K562 (cell line): ENCODE data around the gene RECK. TPM values are rescaled to one million over a fixed set of nuclear protein-coding genes. Genes with fewer than 3 reads are reported as not detected.

Source experiments
- ATAC-seq: fragments of 200-7000 bp; cut with Tn5 transposase; 3 replicates; pipeline ENCODE4 v1.9.1; 2020; ENCODE audit warnings: moderate library complexity
- BruUV-seq: library from RNA; stranded (reverse); fragments of 400-500 nt; replicated peaks from 2 replicates; lab custom pipeline; 2021; lab: Mats Ljungman, UMichigan
- CTCF ChIA-PET: fragments of 300-600 bp; formaldehyde crosslinking; extraction: SDS; loops from one replicate; lab custom pipeline; 2021; ENCODE audit warnings: low intra/inter-chr PET ratio; lab: Yijun Ruan, JAX
- POLR2A ChIA-PET: fragments of 300-600, 350-650 bp; sonication (Branson Sonifier 250); formaldehyde crosslinking; extraction: SDS; loops from one replicate; lab custom pipeline; 2021; ENCODE audit warnings: antibody characterized with exemption, inconsistent platforms; lab: Yijun Ruan, JAX
- DNase-seq, 4 experiments: peaks; one replicate each; pipeline versions ENCODE4 v3.0.0 to v3.0.0-alpha.2; 2011 to 2018; ENCODE audit warnings: low spot score in 3 of 4, mixed read lengths in 3 of 4; ENCODE audit errors: extremely low read depth in 1 of 4
- FAIRE-seq: peaks from 2 replicates; lab custom pipeline; 2011; peaks lifted over from hg19 to GRCh38; lab: Jason Lieb, UNC
- H2AFZ ChIP-seq: 2 replicates; pipeline ENCODE4 v1.6.0; 2011; ENCODE audit warnings: low read depth, low read length, control low read depth, inconsistent platforms
- H3K27ac ChIP-seq: fragments of 200-600 bp; 3 replicates; pipeline ENCODE4 v1.8.0; 2011; ENCODE audit warnings: low read depth, mild to moderate bottlenecking, control low read depth, inconsistent platforms, low read length, moderate library complexity, mixed read lengths; ENCODE audit errors: extremely low read depth
- H3K27me3 ChIP-seq, 2 experiments: fragments of 300-600 bp in 1 of 2; 2 replicates in 1 of 2; 3 replicates in 1 of 2; pipeline versions ENCODE4 v1.6.0 to v1.8.0; 2011; ENCODE audit warnings: inconsistent platforms in 2 of 2, low read length in 2 of 2, mild to moderate bottlenecking in 1 of 2, mixed read lengths in 1 of 2, moderate library complexity in 1 of 2; ENCODE audit not compliant: control insufficient read depth in 2 of 2, insufficient read depth in 2 of 2
- H3K36me3 ChIP-seq: fragments of 300-600 bp; 3 replicates; pipeline ENCODE4 v1.8.0; 2011; ENCODE audit warnings: mild to moderate bottlenecking, low read length, inconsistent platforms; ENCODE audit not compliant: control insufficient read depth, insufficient read depth
- H3K4me1 ChIP-seq, 2 experiments: fragments of 200-600 bp in 1 of 2; replicated peaks in 1 of 2; 2 replicates in 1 of 2; 3 replicates in 1 of 2; pipeline versions ENCODE4 v1.5.1 to v1.8.0; 2011; ENCODE audit warnings: inconsistent platforms in 2 of 2, low read length in 2 of 2, mild to moderate bottlenecking in 1 of 2, mixed read lengths in 1 of 2, moderate library complexity in 1 of 2; ENCODE audit not compliant: control insufficient read depth in 2 of 2, insufficient read depth in 2 of 2
- H3K4me2 ChIP-seq: 2 replicates; pipeline ENCODE4 v1.6.1; 2011; ENCODE audit warnings: low read length, control low read depth, inconsistent platforms, mixed read lengths; ENCODE audit not compliant: insufficient read depth
- H3K4me3 ChIP-seq: fragments of 200-600 bp; sonication (generic), shearing (Covaris generic); 2 replicates; pipeline ENCODE4 v1.5.1; 2016; ENCODE audit warnings: control low read depth, inconsistent platforms
- H3K79me2 ChIP-seq: fragments of 200-600 bp; 3 replicates; pipeline ENCODE4 v1.8.0; 2011; ENCODE audit warnings: low read length, inconsistent platforms; ENCODE audit not compliant: control insufficient read depth, insufficient read depth
- H3K9ac ChIP-seq, 2 experiments: 2 replicates each; pipeline versions ENCODE4 v1.6.0 to v1.6.1; 2011; ENCODE audit warnings: low read depth in 2 of 2, low read length in 2 of 2, control low read depth in 1 of 2, inconsistent platforms in 1 of 2, mild to moderate bottlenecking in 1 of 2, mixed read lengths in 1 of 2; ENCODE audit not compliant: insufficient read depth in 1 of 2
- H3K9me1 ChIP-seq: one replicate; pipeline ENCODE4 v1.6.0; 2011; ENCODE audit warnings: inconsistent platforms, mild to moderate bottlenecking, low read length, moderate library complexity; ENCODE audit not compliant: control insufficient read depth, insufficient read depth
- H3K9me3 ChIP-seq: replicated peaks from 2 replicates; pipeline ENCODE4 v1.5.1; 2011; ENCODE audit warnings: low read depth, low read length, inconsistent platforms; ENCODE audit not compliant: control insufficient read depth, insufficient read depth
- H4K20me1 ChIP-seq: replicated peaks from 2 replicates; pipeline ENCODE4 v1.6.1; 2011; ENCODE audit warnings: low read length, inconsistent platforms, mixed read lengths; ENCODE audit not compliant: control insufficient read depth, insufficient read depth
- ASH1L ChIP-seq: fragments of 450-650 bp; IDR thresholded peaks from 2 replicates; pipeline ENCODE4 v1.6.1; 2018; ENCODE audit warnings: borderline replicate concordance, mild to moderate bottlenecking, low read depth; ENCODE audit not compliant: partially characterized antibody
- HNRNPLL ChIP-seq: fragments of 200-400 bp; formaldehyde crosslinking; IDR thresholded peaks from 2 replicates; pipeline ENCODE4 v1.6.1; 2017; ENCODE audit warnings: low read length, low read depth, mild to moderate bottlenecking; ENCODE audit not compliant: poor library complexity, severe bottlenecking
- L3MBTL2 ChIP-seq: fragments of 450-650 bp; IDR thresholded peaks from 2 replicates; pipeline ENCODE4 v1.6.1; 2016; ENCODE audit warnings: mild to moderate bottlenecking, moderate library complexity
- YBX1 ChIP-seq: fragments of 450-650 bp; IDR thresholded peaks from 2 replicates; pipeline ENCODE4 v1.7.1; 2016; ENCODE audit warnings: mild to moderate bottlenecking
- WGBS: fragments of 100-300 bp; shearing (Covaris generic); methylation state at CpG from one replicate; pipeline ENCODE4 v1.1.6; 2016; ENCODE audit warnings: low coverage, mixed read lengths; ENCODE audit not compliant: insufficient coverage; ENCODE audit errors: missing lambda C conversion rate; 5-methylcytosine and 5-hydroxymethylcytosine counted together
- in situ Hi-C: fragments of 300-500 bp; cut with MboI; formaldehyde crosslinking; loops from 4 replicates; pipeline ENCODE4 v1.15.0; 2018; ENCODE audit warnings: inconsistent platforms, mixed read lengths
- intact Hi-C: fragments of 100-400 bp; cut with micrococcal nuclease; formaldehyde crosslinking; loops from 2 replicates; pipeline ENCODE4 v1.14.2; 2022
- polyA plus RNA-seq, 8 experiments: library from polyadenylated mRNA; depleted of rRNA in 4 of 8; stranded (reverse) in 5 of 8; unstranded in 3 of 8; fragments of >200 nt; fragmentation: Nextera tagmentation in 2 of 8; fragmentation: Illumina TruSeq in 1 of 8; extraction: Ambion mirVana in 2 of 8; extraction: Trizol in 1 of 8; gene quantifications; 2 replicates each; pipeline versions ENCODE4 v1.2.1 to v1.2.3, GENCODE V29; 2011 to 2014; ENCODE audit warnings: inconsistent platforms in 1 of 8, missing spikeins in 1 of 8
- total RNA-seq, 7 experiments: library from RNA; depleted of rRNA in 6 of 7; stranded (reverse); fragments of >200 nt in 6 of 7; fragmentation: Illumina TruSeq in 2 of 7; extraction: Trizol in 2 of 7; gene quantifications; 2 replicates each; pipeline versions ENCODE4 v1.2.1 to v1.2.3, GENCODE V29; 2011 to 2021; ENCODE audit warnings: low replicate concordance in 1 of 7
- TF ChIP-seq, protein P1 (sequence below): fragments of 450-650 bp; IDR thresholded peaks from 2 replicates; pipeline ENCODE4 v1.7.1; 2018; ENCODE audit warnings: mild to moderate bottlenecking, low read depth; ENCODE audit not compliant: partially characterized antibody
- TF ChIP-seq, protein P2 (sequence below), 2 experiments: fragments of 450-650 bp; formaldehyde crosslinking in 1 of 2; IDR thresholded peaks; 2 replicates each; pipeline versions ENCODE4 v1.4.0 to v1.6.1; 2014 to 2020; ENCODE audit warnings: mild to moderate bottlenecking in 2 of 2, borderline replicate concordance in 1 of 2, low read depth in 1 of 2

The RECK gene
- total and polyA plus RNA-seq, 9 of the 15 experiments (the other 6 are each of a cell fraction or from before 2014, with no cell fraction given), result 0.04 to 0.36 (median 0.16) TPM

DNA sequence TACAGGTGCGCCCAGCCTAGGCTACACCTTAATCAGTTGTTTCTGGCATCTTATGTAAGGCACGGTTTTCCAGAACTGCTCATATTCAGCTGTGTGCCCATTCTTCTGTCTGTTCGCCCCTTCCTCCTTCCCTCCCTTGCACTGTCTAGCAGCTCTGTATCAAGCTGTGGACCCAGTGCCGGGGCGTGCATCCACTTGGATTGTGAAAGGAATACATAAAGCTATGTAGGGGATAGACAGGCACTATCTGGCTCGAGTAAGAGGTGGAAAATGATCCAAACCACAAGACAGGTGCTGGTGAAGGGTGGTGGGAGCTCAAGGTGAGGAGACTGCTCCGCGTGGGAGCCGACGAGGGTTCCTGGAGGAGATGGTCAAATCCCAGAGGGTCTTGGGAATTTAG is 101.8 kb downstream of the RECK start (continued):
- TF ChIP-seq, protein P1, sequence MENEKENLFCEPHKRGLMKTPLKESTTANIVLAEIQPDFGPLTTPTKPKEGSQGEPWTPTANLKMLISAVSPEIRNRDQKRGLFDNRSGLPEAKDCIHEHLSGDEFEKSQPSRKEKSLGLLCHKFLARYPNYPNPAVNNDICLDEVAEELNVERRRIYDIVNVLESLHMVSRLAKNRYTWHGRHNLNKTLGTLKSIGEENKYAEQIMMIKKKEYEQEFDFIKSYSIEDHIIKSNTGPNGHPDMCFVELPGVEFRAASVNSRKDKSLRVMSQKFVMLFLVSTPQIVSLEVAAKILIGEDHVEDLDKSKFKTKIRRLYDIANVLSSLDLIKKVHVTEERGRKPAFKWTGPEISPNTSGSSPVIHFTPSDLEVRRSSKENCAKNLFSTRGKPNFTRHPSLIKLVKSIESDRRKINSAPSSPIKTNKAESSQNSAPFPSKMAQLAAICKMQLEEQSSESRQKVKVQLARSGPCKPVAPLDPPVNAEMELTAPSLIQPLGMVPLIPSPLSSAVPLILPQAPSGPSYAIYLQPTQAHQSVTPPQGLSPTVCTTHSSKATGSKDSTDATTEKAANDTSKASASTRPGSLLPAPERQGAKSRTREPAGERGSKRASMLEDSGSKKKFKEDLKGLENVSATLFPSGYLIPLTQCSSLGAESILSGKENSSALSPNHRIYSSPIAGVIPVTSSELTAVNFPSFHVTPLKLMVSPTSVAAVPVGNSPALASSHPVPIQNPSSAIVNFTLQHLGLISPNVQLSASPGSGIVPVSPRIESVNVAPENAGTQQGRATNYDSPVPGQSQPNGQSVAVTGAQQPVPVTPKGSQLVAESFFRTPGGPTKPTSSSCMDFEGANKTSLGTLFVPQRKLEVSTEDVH, result no peak
- TF ChIP-seq L3MBTL2 (no peak), HNRNPLL (no peak)

DNA sequence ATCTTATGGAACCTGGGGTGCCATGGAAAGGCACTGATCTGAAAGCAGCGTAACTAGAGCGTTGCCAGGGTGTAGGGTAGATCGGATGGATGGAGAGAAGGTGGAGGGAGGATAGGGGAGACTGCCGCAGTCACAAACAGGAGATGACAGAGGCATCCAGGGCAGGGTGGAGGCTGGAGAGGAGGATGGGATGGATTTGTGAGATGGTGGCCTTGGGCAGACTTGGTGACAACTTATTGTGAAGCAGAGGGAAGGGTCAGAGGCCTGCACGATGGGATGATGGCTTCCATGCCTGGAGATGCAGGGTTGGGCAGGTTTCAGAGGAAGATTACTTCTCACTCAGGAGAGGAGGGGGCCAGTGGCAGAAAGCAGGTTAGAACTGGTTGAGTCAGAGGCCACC is 102.2 kb downstream of the RECK start:
- Histone ChIP-seq H3K36me3 (no peaks in the 10 kb centered on the region), H3K9ac (no peak overlapping the region), H3K27me3 (no peaks in the 10 kb centered on the region), H3K4me3 (no peak overlapping the region), H3K4me2 (no peak overlapping the region), H4K20me1 (no peaks in the 10 kb centered on the region; the same call in 1 of the 2 replicates), H2AFZ (no peak overlapping the region), H3K27ac (no peak overlapping the region), H3K9me1 (no peaks in the 10 kb centered on the region), H3K79me2 (peaks cover 6% of the 10 kb centered on the region; the same call in 1 of the 3 replicates), H3K9me3 (no peaks in the 10 kb centered on the region), H3K4me1 (peaks cover 28 to 54% of the 10 kb centered on the region in 2 experiments; a peak in 4 of 5 replicates)
- no peak for FAIRE-seq
- no peak for DNase-seq
- POLR2A ChIA-PET, result no interaction called here
- no peak for TF ChIP-seq ASH1L
- TF ChIP-seq YBX1, result no peak
- TF ChIP-seq, protein P2, sequence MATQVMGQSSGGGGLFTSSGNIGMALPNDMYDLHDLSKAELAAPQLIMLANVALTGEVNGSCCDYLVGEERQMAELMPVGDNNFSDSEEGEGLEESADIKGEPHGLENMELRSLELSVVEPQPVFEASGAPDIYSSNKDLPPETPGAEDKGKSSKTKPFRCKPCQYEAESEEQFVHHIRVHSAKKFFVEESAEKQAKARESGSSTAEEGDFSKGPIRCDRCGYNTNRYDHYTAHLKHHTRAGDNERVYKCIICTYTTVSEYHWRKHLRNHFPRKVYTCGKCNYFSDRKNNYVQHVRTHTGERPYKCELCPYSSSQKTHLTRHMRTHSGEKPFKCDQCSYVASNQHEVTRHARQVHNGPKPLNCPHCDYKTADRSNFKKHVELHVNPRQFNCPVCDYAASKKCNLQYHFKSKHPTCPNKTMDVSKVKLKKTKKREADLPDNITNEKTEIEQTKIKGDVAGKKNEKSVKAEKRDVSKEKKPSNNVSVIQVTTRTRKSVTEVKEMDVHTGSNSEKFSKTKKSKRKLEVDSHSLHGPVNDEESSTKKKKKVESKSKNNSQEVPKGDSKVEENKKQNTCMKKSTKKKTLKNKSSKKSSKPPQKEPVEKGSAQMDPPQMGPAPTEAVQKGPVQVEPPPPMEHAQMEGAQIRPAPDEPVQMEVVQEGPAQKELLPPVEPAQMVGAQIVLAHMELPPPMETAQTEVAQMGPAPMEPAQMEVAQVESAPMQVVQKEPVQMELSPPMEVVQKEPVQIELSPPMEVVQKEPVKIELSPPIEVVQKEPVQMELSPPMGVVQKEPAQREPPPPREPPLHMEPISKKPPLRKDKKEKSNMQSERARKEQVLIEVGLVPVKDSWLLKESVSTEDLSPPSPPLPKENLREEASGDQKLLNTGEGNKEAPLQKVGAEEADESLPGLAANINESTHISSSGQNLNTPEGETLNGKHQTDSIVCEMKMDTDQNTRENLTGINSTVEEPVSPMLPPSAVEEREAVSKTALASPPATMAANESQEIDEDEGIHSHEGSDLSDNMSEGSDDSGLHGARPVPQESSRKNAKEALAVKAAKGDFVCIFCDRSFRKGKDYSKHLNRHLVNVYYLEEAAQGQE (IDR thresholded peaks at IDR 0.05; ENCODE audit: borderline replicate concordance), result peak; percentile 39
- TF ChIP-seq, protein P2 (CRISPR knock-in tag; IDR thresholded peaks at IDR 0.05; ENCODE audit: low read depth), result no peak
- in situ Hi-C loops (no loop called here), intact Hi-C loops (no loop called here)
- CTCF ChIA-PET, result no interaction called here
- no peak for ATAC-seq
- BruUV-seq, result no TSS peak
- 78% methylated on average over 4 of the region's 5 CpGs for WGBS
